Germinal center (tissue), 1 donor: ENCODE data around the gene JAKMIP1.
"Not testable (repeated sequence)": the region's sequence is repeated elsewhere in the genome, so short reads cannot be mapped to it uniquely, and the experiment has no call there.

Experiments
- DNase-seq: peaks from one replicate; pipeline ENCODE4 v3.0.0; 2012; ENCODE audit warnings: mixed read lengths, low spot score

JAKMIP1 gene

GRCh38 chr4:6229095-6229494 is 28.7 kb upstream of the JAKMIP1 start:
- no peak for DNase-seq

GRCh38 chr4:6228158-6229067 is 28.1 kb upstream of the JAKMIP1 start:
- DNase-seq, result no peak

GRCh38 chr4:6227412-6228157 is 27.2 kb upstream of the JAKMIP1 start:
- DNase-seq, result no peak

DNA sequence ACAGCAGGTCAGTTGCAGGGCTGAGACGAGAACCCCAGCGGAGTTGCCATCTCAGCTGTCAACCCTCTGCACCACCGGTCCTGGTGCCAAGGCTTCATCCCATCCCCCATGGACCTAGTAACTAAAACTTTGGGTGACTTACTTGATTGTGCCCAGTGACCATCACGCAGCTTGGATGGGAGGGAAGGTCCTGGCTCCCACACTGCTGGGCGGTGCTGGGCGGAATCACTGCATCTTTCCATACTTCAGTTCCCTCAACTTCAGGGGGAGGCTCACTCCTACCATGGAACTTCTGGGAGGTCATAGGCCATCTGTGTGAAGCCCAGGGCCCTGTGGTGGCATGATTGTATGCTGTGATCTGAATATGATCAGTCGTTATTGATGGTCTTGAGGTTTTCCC is 26.2 kb upstream of the JAKMIP1 start:
- no peak for DNase-seq

GRCh38 chr4:6225469-6225868 is 25.1 kb upstream of the JAKMIP1 start:
- no peak for DNase-seq

- no peak for DNase-seq
Observed at GRCh38 chr4:6224735-6225134, 24.4 kb upstream of the JAKMIP1 start.

DNA sequence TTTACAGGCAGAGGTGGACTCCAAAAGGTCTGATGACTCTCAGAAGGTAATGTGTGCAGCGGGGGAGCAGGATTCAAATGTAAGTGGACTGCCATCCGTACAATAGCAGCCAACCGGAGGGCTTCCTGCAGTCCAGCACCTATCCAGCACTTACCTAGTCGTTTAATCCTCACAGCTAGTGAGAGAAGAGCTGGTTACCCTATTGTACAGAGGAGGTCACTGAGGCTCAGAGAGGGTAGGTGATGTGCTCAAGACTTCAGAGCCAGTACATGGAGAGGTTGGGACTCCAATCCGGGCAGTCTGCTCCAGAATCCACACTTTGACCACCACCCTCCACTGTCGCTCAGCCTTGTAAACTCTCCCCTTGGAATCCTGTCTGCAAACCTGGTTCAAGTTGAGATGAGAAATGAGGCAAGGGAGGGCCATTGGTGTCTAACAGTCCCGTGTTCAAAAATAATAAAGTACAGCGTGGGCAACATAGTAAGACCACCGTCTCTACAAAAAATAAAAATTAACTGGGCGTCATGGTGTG is 22.5 kb upstream of the JAKMIP1 start:
- no peak for DNase-seq

- peak; percentile 51 for DNase-seq
Observed at GRCh38 chr4:6221851-6222760, 21.8 kb upstream of the JAKMIP1 start.

- no peak for DNase-seq
Observed at GRCh38 chr4:6221301-6221850, 21.0 kb upstream of the JAKMIP1 start.

DNA sequence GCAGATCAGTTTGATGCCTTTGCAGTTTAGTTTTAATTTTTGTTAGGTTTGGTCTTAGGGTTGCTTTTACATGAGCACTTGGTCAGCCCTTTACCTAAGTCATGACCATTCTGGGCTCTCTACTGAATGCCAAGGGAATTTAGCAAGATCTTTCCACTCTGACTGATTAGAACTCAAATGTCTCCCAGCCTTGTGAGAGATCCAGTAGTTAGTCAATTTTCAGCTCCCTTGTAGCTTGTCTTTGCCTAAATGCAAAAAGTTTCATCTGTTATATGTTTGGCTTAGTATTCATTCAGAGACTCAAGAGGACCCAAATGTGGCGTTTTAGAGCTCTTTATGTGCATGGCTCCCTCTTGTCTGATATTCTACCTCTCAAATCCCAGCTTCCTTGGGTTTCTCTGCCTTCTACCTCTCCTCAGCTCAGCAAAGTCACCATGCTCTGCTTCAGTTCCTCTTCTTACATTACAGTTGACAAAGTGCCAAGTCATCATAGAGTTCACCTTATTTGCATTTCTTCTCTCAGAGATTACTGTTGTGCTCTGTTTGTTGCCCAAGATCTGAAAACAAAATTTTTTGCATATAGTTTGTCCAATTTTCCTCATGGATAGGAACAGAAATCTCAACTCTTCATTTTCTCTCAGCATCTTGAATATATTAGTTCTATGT is 17.5 kb upstream of the JAKMIP1 start:
- DNase-seq, result no peak

- no peak for DNase-seq
Observed at GRCh38 chr4:6216588-6216987, 16.2 kb upstream of the JAKMIP1 start.

DNA sequence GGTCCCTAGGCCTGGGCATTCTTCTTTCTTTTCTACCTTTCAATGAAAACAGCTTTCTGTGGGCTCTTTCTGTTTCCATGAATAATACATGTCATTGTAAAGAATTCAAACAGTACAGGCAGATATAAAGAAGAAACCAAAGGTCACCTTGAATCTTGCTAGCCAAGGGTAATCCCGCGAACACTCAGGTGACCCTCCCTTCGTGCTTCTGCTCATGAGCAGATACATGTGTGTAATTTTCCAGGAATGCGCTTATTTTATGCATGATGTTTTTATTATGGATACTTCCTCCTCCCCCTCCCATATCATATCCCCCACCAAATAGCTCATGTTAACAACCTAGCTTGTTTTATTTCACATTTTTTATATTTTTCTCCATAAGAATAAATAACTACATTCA is 9.6 kb upstream of the JAKMIP1 start:
- no peak for DNase-seq

GRCh38 chr4:6209291-6209690 is 8.9 kb upstream of the JAKMIP1 start:
- not testable (repeated sequence) for DNase-seq

DNA sequence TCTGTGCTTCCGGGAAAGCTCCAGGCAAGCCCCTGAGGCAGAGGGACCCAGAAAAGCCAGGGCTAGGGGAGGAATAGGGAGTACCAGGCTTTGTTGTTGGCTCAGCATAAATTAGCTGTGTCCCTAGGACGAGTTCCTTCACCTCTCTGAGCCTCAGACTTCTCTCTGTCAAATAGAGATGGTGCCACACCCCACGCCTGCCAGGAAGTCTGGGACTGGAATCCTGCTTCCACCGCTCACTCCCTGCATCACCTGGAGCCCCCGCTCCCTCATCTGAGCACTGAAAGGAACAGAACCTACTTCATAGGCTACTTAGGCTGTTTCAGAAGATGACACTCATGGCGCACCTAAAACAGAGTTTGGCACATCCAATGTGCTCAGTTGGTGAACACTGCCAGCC is 8.1 kb upstream of the JAKMIP1 start:
- DNase-seq, result no peak

GRCh38 chr4:6207602-6208001 is 7.3 kb upstream of the JAKMIP1 start:
- no peak for DNase-seq

DNA sequence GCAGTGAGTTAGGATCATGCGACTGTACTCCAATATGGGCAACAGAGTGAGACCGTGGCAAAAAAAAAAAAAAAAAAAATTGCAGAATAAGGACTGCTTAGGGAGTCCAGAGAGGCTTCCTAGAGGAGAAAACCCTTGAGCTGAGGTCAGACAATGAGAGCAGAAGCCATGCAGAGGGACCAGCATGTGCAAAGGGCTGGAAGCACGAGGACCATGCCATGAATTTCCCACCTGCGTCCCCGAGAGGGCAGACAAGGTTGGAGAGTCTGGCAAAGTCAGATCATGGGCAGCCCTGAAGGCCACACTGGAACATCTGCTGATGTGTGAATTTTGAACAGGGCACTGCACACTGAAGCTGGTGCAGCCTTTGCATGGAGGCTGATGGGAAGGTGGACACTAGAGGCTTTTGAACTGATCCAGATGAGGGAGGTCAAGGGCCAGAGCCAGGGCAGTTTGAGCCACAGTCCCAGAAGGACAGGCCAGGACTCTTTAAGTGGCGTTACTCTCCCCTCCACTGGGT is 6.5 kb upstream of the JAKMIP1 start:
- DNase-seq, result no peak

- DNase-seq, result no peak
Observed at GRCh38 chr4:6205973-6206372, 5.6 kb upstream of the JAKMIP1 start.

DNA sequence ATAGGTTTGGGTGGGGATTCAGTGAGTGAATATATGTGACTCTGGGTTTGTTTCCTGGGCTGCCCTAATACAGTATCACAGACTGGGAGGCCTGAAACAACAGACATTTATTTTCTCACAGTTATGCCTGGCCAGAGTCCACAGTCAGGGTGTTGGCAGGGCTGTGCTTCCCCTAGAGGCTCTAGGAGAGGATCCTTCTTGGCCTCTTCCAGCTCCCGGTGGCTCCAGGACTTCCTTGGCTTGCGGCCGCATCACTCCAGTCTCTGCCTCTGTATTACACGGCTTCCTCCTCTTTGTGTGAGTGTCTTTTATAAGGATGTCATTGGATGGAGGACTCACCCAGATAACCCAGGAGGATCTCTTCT is 5.2 kb upstream of the JAKMIP1 start:
- no peak for DNase-seq

DNA sequence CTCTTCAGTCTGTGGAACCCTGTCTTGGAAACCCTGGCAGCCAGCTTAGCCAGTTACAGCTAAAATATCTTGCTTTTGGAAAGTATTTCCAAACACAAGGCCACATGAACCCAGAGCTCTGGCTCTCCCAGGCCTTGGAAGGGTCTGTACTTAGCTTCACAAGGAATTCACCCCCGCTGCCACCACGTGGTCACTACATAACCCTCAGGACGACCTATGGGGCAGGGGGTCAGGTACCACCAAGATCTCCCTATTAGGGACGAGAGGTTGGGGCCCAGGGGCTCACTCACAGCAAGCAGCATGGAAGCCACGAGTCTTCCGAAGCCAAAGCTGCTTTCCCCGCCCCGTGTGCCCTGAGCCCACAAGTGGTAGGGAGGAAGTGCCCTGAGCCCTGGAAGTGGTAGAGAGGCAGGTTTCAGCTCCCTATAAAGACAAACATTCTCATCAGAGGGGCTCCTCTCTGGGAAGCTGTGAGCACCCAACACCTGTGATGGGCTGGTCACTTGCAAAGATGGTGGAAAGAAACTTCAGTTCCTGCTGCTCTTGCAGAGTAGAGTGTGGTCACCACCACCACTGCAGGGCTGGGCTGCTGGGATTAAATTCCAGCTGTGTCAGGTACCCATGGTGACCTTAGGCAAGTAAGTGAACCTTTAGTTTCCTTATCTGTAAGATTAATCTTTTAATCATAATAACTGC is 4.7 kb upstream of the JAKMIP1 start:
- DNase-seq, result no peak

GRCh38 chr4:6204098-6204497 is 3.7 kb upstream of the JAKMIP1 start:
- no peak for DNase-seq
